ENCODE results near the gene HCFC1.

- no peak for TF ChIP-seq POLR2A (IDR thresholded peaks at IDR 0.05; ENCODE audit: low read length)
- no peak for TF ChIP-seq CTCF (IDR thresholded peaks at IDR 0.05)
- TF ChIP-seq MAZ (IDR thresholded peaks at IDR 0.05; ENCODE audit: borderline replicate concordance, low read depth, low read length), result no peak
- TF ChIP-seq JUN (IDR thresholded peaks at IDR 0.05), result no peak
- no peak for TF ChIP-seq CHD2 (IDR thresholded peaks at IDR 0.05; ENCODE audit: low read length, partially characterized antibody)
- no peak for TF ChIP-seq CHD4 (IDR thresholded peaks at IDR 0.05; ENCODE audit: borderline replicate concordance)
- TF ChIP-seq GATA3 (IDR thresholded peaks at IDR 0.05; ENCODE audit: borderline replicate concordance), result no peak
- TF ChIP-seq REST (IDR thresholded peaks at IDR 0.05), result no peak
Observed at GRCh38 chrX:153953892-153954557, 17.6 kb downstream of the HCFC1 start.

Measured in A549 (cell line).